Thyroid gland (tissue), 4 donors: ENCODE measurements around the gene MREG.

Experiments
- CTCF ChIP-seq, 6 experiments: fragments of 200-600 bp in 3 of 6; fragments of 450-650 bp in 3 of 6; sonication (generic) in 3 of 6; IDR thresholded peaks; one replicate each; pipeline ENCODE4 v1.5.1; 2016 to 2019; ENCODE audit warnings: antibody characterized with exemption in 6 of 6, mild to moderate bottlenecking in 2 of 6, inconsistent platforms in 1 of 6, moderate library complexity in 1 of 6
- POLR2A ChIP-seq, 2 donors: fragments of 450-650 bp; IDR thresholded peaks; one replicate each; pipeline ENCODE4 v1.6.1; 2017; ENCODE audit warnings: antibody characterized with exemption in 2 of 2, mild to moderate bottlenecking in 2 of 2, moderate library complexity in 1 of 2

- TF ChIP-seq POLR2A (IDR thresholded peaks at IDR 0.05): no peak
- TF ChIP-seq CTCF (IDR thresholded peaks at IDR 0.05): no peak
Measured at GRCh38 chr2:216055680-216056079, 42.3 kb upstream of the MREG start.
